OCI-LY7 (cell line): ENCODE data around the gene DGKH. TPM values are rescaled to one million over a fixed set of nuclear protein-coding genes. Genes with fewer than 3 reads are reported as not detected.

Experiments used
- BruUV-seq: library from RNA; stranded (reverse); fragments of 400-500 nt; replicated peaks from 2 replicates; lab custom pipeline; 2021; lab: Mats Ljungman, UMichigan
- CTCF ChIA-PET: fragments of 300-600 bp; sonication (Branson Sonifier 250); formaldehyde crosslinking; loops from one replicate; lab custom pipeline; 2022; ENCODE audit warnings: antibody characterized with exemption; ENCODE audit not compliant: unreplicated experiment; lab: Charles Lee
- POLR2A ChIA-PET: fragments of 300-600 bp; sonication (Branson Sonifier 250); formaldehyde crosslinking; loops from one replicate; lab custom pipeline; 2022; ENCODE audit warnings: antibody characterized with exemption; lab: Charles Lee
- DNase-seq: peaks from one replicate; pipeline ENCODE4 v3.0.0-alpha.2; 2015; ENCODE audit warnings: low spot score
- H2AFZ ChIP-seq: fragments of 200-600 bp; sonication (generic), shearing (Covaris generic); 2 replicates; pipeline ENCODE4 v1.6.1; 2014; ENCODE audit warnings: mild to moderate bottlenecking, antibody characterized with exemption, low read length, moderate library complexity
- H3K27ac ChIP-seq: fragments of 200-600 bp; sonication (generic); 2 replicates; pipeline ENCODE4 v1.5.1; 2014; ENCODE audit warnings: mixed run types, low read depth, mild to moderate bottlenecking, moderate library complexity, low read length, inconsistent platforms; ENCODE audit not compliant: poor library complexity, severe bottlenecking
- H3K36me3 ChIP-seq: fragments of 200-600 bp; sonication (generic); 2 replicates; pipeline ENCODE4 v1.6.1; 2014; ENCODE audit warnings: mild to moderate bottlenecking, antibody characterized with exemption, low read length, moderate library complexity, mixed read lengths; ENCODE audit not compliant: insufficient read depth
- H3K4me1 ChIP-seq: fragments of 200-600 bp; sonication (generic); 2 replicates; pipeline ENCODE4 v1.5.1; 2014; ENCODE audit warnings: mild to moderate bottlenecking, low read length; ENCODE audit not compliant: insufficient read depth, poor library complexity, severe bottlenecking
- H3K4me2 ChIP-seq: fragments of 200-600 bp; sonication (generic); 2 replicates; pipeline ENCODE4 v1.6.1; 2014; ENCODE audit warnings: mild to moderate bottlenecking, low read length
- H3K4me3 ChIP-seq: fragments of 200-600 bp; sonication (generic); 2 replicates; pipeline ENCODE4 v1.5.1; 2014; ENCODE audit warnings: mild to moderate bottlenecking, low read depth, low read length; ENCODE audit not compliant: poor library complexity, severe bottlenecking
- H3K79me2 ChIP-seq: fragments of 200-600 bp; sonication (generic); 2 replicates; pipeline ENCODE4 v1.6.1; 2016; ENCODE audit warnings: low read depth, mild to moderate bottlenecking, low read length, moderate library complexity, mixed read lengths; ENCODE audit not compliant: insufficient read depth
- H3K9me2 ChIP-seq: fragments of 200-600 bp; sonication (generic); 2 replicates; pipeline ENCODE4 v1.6.1; 2016; ENCODE audit warnings: mild to moderate bottlenecking, low read length, mixed read lengths; ENCODE audit not compliant: insufficient read depth
- H3K9me3 ChIP-seq: fragments of 200-600 bp; sonication (generic); 2 replicates; pipeline ENCODE4 v1.6.1; 2014; ENCODE audit warnings: mild to moderate bottlenecking, mixed run types, low read length, mixed read lengths
- H4K20me1 ChIP-seq: fragments of 200-600 bp; sonication (generic); 2 replicates; pipeline ENCODE4 v1.6.1; 2014; ENCODE audit warnings: mild to moderate bottlenecking, antibody characterized with exemption, low read length, moderate library complexity, mixed read lengths; ENCODE audit not compliant: insufficient read depth
- CTCF ChIP-seq: fragments of 200-600 bp; sonication (generic); conservative IDR thresholded peaks from 2 replicates; pipeline ENCODE4 v1.5.1; 2014; ENCODE audit warnings: mild to moderate bottlenecking, antibody characterized with exemption, low read length, moderate library complexity, mixed read lengths
- EZH2phosphoT487 ChIP-seq: fragments of 200-600 bp; sonication (generic); IDR thresholded peaks from 2 replicates; pipeline ENCODE4 v1.6.1; 2018; ENCODE audit warnings: low read depth, borderline replicate concordance, mild to moderate bottlenecking, mixed run types, antibody characterized with exemption, low read length, moderate library complexity, mixed read lengths
- intact Hi-C: fragments of 100-400 bp; cut with micrococcal nuclease; formaldehyde crosslinking; loops from one replicate; pipeline ENCODE4 v1.10.0; 2022; ENCODE audit not compliant: unreplicated experiment
- total RNA-seq, 2 experiments: library from RNA; depleted of rRNA in 1 of 2; stranded (reverse); fragments of >200 nt in 1 of 2; shearing (Covaris generic) in 1 of 2; gene quantifications; 2 replicates each; pipeline ENCODE4 v1.2.3, GENCODE V29; 2014 to 2022

Gene DGKH
- total RNA-seq, 2 experiments from 2014 or later = 6.2 to 16.1 TPM

GRCh38 chr13:42228527-42228926 lies 180.1 kb downstream of the DGKH start:
- H2AFZ ChIP-seq = no peak overlapping the region
- POLR2A ChIA-PET = no interaction called here
- no peak for DNase-seq
- H3K9me2 ChIP-seq = no peaks in the 10 kb centered on the region
- CTCF ChIA-PET = no interaction called here
- TF ChIP-seq CTCF = no peak
- TF ChIP-seq EZH2phosphoT487 = no peak
- no peaks in the 10 kb centered on the region for H3K4me1 ChIP-seq
- no peak overlapping the region for H3K27ac ChIP-seq
- H3K9me3 ChIP-seq = no peaks in the 10 kb centered on the region
- no peak overlapping the region for H3K4me2 ChIP-seq
- H4K20me1 ChIP-seq = no peaks in the 10 kb centered on the region
- BruUV-seq = no TSS peak
- H3K36me3 ChIP-seq = 0 out of 2 replicates have a peak, but pooled peaks cover 3% of the 10 kb centered on the region
- no peak overlapping the region for H3K4me3 ChIP-seq
- no peaks in the 10 kb centered on the region for H3K79me2 ChIP-seq
- intact Hi-C loops = no loop called here

GRCh38 chr13:42229287-42229686 lies 180.8 kb downstream of the DGKH start:
- no TSS peak for BruUV-seq
- no peaks in the 10 kb centered on the region for H3K9me3 ChIP-seq
- H3K4me1 ChIP-seq = no peaks in the 10 kb centered on the region
- no peak overlapping the region for H3K4me3 ChIP-seq
- H3K4me2 ChIP-seq = no peak overlapping the region
- POLR2A ChIA-PET = interaction anchor here (0.6 kb wide), 1 partner anchor 818 kb away, joined by 3 read pairs; no protein-coding TSS in a partner anchor
- H2AFZ ChIP-seq = no peak overlapping the region
- no peaks in the 10 kb centered on the region for H3K79me2 ChIP-seq
- TF ChIP-seq EZH2phosphoT487 = no peak
- TF ChIP-seq CTCF = no peak
- no peak for DNase-seq
- intact Hi-C loops = no loop called here
- 0 out of 2 replicates have a peak, but pooled peaks cover 3% of the 10 kb centered on the region for H3K36me3 ChIP-seq
- CTCF ChIA-PET = no interaction called here
- H3K27ac ChIP-seq = no peak overlapping the region
- no peaks in the 10 kb centered on the region for H3K9me2 ChIP-seq
- H4K20me1 ChIP-seq = no peaks in the 10 kb centered on the region

GRCh38 chr13:42232671-42233070 lies 184.2 kb downstream of the DGKH start:
- Histone ChIP-seq H3K9me2 (no peaks in the 10 kb centered on the region), H2AFZ (no peak overlapping the region), H3K4me3 (no peak overlapping the region), H3K4me1 (no peaks in the 10 kb centered on the region), H3K36me3 (0 out of 2 replicates have a peak, but pooled peaks cover 3% of the 10 kb centered on the region), H3K4me2 (no peak overlapping the region), H3K9me3 (no peaks in the 10 kb centered on the region), H4K20me1 (no peaks in the 10 kb centered on the region), H3K27ac (no peak overlapping the region), H3K79me2 (no peaks in the 10 kb centered on the region)
- no peak for DNase-seq
- ChIA-PET POLR2A (interaction anchor here (0.7 to 1.0 kb wide), 3 partner anchors 12 to 335 kb away, joined by 3 to 4 read pairs (median 4); no protein-coding TSS in a partner anchor), CTCF (no interaction called here)
- BruUV-seq = no TSS peak
- TF ChIP-seq EZH2phosphoT487 = no peak
- TF ChIP-seq CTCF = no peak
- intact Hi-C loops = no loop called here
